ENCODE measurements around the gene SPSB1.
A peak's percentile ranks its signal among the peaks of the same experiment; 100 is the strongest.

The SPSB1 gene

DNA sequence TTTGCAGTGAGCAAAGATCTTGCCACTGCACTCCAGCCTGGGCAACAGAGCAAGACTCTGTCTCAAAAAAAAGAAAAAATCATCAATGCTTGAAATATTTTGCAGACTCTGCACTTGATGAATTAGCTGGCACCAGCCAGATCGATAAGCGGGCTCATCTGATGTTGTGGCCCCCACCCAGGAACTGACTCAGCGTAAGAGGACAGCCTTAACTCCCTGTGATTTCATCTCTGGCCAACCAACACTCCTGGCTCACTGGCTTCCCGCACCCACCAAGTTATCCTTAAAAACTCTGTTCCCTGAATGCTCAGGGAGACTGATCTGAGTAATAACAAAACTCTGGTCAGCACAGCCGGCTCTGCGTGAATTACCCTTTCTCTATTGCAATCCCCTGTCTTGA is 98.9 kb downstream of the SPSB1 start:
- no peak for DNase-seq (ENCODE audit: low spot score)

DNA sequence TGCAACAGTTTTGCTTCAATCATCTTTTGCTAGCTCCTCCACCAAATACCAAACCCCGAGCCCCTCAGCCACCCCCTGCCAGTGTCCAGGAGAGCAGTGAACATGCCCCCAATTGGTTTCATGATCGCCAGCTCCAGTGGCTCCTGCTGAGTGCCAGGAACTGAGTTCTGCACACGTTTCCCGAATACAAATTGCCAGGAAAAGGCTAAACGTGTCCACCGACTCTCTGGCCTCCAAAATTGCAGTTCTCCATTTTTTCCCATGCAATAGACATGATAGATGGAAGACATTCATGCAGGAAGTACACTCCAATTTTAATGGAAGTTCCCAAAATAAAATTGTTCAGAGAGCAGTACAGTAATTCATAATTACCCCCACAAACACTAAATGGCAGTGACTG is 101.3 kb downstream of the SPSB1 start:
- DNase-seq (ENCODE audit: low spot score) = no peak

DNA sequence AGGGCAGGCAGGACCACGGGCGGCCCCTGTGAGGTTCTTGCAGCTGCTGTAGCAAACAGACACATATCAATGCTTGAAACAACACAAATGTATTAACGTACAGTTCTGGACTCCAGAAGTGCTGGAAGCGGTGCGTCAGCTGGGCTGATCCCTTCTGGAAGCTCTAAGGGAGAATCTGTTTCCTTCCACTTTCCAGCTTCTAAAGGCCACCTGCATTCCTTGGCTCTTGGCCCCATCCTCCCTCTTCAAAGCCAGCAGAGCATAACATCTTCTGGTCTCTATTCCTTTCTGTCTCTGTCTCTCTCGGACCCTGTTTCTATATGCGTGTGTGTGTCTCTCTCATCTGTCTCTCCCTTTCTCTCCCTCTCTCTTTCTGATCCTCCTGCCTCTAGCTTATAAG is 102.3 kb downstream of the SPSB1 start:
- DNase-seq (ENCODE audit: low spot score) = no peak

DNA sequence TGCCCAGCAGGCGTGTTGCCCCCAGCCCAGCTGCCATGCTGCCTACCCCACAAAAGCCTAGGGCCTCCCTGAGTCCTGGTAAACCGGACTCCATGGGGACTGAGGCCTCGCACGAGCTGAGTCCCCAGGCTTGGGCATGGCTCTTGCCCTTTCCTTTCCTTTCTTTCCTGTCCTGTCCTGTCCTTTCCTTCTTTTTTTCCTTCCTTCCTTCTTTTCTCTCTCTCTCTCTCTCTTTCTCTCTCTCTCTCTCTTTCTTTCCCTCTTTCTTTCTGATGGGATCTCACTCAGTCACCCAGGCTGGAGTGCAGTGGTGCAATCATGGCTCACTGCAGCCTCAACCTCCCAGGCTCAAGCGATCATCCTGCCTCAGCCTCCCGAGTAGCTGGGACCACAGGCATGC is 104.4 kb downstream of the SPSB1 start:
- DNase-seq (ENCODE audit: low spot score) = no peak

DNA sequence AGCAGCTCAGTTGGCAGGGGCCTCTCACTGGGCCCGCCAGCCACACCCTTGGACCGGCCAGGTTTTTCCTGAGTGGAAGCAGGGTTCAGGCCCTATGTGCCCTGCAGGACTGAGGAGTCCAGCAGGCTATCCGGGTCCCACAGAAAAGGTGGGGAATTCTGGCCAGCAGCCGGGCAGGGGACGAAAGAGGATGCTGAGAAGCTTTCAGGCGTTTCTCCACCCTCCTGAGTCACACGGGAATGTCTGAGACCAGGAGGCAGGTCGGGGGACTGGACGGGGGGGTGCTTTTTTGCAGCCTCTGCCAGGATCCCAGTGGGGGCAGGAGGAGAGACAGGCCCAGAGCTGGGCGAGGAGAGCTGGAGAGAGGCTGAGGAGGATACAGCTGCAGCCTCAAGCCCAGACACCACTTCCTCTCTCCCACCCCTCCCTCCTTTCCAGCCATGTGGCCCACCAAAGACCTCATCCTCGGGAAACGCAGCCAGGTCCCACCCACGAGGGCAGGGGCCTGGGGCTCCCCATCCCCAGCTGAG is 105.4 kb downstream of the SPSB1 start:
- no peak for DNase-seq (ENCODE audit: low spot score)

DNA sequence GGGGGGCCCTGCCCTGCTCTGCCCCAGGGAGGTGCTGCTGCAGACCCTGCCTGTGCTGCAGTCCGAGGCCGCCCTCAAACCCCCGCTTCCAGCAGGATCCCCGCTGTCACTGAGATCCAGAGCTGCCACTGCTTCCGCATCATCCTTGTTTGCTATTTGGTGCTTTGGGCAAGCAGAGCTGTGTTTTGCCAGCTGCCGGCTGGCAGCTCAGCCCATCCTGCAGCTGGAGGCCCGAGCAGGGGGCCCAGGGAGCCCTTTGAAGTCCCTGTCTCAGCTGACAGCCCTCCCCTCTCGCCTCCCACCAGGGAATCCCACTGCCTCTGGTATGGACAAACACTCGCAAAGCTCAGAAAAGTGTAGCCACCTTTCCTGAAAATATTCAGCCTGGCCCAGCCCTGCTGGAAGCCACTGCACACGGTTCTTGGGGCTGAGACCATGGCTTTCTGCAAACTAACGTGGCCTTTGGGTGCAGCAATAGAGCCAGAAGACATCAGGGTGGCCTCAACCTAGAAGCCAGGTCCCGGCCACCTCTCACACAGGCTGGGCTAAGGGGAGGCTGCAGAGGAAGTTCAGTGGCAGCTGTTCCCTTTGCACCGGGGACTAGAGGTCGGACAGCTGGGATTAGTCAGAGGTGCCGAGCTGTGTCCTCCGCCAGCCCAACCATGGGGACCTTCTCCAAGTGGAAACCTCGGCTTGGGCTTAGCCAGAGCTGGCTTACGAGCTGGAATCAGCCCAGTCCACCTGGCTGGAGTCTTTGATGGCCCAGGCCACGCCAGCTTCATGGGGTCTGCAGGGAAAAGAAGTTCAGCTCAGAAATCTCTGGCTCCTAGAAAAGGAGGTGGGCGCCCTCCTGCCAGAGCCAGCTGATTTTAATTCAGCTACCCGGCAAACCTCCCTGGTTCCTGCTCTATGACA is 107.1 kb downstream of the SPSB1 start:
- DNase-seq (ENCODE audit: low spot score) = peak; percentile 72

DNA sequence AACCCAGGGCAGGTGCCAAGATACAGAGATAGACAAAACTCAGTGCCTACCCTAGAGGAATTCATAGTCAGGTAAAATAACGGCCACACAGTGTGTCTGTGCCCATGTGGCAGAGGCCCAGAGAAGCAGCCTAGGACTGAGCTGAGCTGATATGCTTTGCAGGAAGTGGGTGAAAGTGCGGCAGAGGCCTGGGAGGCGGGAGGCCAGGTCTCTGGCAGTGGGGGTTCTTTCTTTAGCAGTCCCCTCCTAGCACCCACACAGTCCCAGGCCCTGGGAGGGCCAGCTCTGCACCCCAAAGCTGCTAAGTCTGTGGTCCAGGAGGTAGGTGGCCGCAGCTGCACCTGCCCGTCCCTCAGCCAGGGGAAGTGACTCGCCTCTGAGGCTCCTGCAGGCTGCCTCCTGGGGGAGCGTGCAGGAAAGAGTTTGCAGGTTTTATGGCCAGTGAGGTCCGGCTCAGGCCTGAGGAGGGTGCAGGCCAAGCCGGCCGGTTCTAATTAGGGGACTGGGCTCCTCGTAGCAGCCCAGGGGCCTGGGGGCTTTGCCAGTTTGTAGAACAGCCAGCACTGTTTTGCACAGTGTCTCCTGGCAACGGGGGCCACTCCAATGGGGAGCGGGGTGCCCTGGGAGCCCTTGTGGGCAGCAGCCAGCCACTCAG is 107.9 kb downstream of the SPSB1 start:
- DNase-seq (ENCODE audit: low spot score) = no peak

DNA sequence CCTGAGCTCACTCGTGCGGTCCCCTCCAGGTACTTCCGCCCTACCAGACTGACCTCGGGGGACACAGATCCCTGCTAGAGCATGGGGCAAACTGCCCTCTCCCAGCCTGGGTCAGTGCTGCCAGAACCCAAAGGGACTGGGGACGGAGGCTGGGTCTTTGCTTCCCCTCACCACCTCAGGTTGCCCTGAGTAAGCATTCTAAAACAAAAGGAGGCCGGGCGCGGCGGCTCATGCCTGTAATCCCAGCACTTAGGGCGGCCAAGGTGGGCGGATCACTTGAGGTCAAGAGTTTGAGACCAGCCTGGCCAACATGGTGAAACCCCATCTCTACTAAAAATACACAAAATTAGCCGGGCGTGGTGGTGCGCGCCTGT is 108.4 kb downstream of the SPSB1 start:
- DNase-seq (ENCODE audit: low spot score) = no peak

DNA sequence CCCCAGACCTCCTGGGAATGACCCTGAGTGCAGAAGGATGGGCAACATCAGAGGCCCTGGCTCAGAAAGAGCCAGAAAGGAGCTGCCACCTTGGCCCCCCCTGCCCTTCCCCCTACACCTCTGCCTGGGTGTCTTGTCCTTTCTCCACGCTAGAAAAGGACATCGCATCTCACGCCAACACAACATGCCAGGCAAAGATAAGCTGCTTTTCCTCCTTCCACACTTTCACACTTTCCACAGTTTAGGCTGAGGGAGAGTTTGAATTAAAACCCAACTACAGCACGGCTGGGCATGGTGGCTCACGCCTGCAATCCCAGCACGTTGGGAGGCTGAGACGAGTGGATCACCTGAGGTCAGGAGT is 109.5 kb downstream of the SPSB1 start:
- DNase-seq (ENCODE audit: low spot score) = no peak

DNA sequence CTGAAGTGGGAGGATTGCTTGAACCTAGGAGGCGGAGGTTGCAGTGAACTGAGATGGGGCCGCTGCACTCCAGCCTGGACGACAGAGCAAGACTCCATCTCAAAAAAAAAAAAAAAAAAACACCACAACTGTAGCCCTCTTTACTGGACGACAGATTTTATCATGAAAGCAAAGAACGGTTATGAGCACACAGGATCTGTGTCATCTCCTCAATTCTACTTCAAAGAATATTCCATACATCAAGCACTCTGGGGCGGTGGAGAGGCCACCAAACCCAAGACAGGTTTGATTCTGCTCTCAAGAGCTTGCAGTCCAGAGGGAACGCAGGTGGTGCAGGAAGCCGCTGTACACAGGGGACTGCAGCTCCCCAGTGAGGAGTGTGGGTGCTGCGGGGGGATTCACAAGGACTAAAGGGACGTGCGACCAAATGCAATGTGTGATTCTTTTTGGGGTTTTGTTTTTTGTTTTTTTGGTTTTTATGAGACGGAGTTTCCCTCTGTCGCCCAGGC is 110.1 kb downstream of the SPSB1 start:
- no peak for DNase-seq (ENCODE audit: low spot score)

DNA sequence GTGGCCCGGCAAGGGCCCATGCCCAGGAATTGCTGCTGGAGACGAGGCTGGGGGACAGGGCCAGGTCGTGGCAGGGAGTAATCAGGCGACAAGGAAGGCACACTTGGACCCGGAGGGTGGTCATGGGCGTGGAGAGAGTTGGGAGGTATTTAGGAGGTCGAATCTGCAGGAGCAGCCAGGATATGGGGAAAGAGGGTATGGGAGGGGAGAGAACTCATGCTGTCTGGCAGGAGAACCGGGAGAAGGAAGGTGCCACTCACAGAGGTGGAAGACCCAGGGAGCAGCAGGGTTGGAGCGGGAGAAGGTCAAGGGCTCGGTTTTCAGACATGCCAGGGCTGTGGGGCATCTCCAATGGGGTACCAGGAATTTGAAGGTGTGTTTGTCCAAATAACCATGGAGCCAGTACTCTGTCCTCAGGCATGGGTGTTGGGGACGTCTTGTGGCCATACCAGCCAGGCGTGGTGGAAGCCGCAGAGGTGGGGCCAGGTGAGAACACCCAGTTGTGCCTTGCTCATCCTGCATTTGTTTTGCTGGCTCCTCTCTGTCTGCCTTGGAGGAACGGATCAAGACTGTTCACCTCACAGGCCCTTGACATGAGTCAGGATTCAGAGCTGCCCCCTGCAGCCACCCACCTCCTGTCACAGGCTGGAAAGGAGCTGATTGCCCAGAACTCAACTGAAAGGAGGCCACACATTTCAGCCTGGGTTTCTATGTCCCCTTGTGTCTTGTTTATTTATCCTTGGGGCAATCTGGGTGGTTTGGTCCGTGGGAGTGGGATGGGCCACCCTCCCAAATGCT is 111.6 kb downstream of the SPSB1 start:
- no peak for DNase-seq (ENCODE audit: low spot score)

DNA sequence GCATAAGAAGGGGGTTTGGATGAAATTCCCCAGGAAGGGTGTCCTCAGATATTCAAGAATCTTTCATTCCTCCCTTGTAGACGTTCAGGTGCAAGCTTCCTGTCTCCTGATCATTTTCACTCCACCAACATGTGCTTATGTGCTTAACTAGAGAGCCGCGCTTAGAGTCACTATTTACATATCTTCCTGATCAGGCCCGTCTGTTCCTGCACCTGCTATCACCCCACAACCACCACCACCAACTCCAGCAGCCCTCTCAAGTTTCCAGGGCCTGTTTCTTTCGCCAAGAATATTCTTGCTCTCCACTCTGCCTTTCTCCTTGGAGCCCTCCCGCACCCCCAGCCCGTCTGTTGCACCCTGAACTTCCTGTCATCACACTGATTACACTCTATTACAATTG is 113.4 kb downstream of the SPSB1 start:
- DNase-seq (ENCODE audit: low spot score) = no peak

DNA sequence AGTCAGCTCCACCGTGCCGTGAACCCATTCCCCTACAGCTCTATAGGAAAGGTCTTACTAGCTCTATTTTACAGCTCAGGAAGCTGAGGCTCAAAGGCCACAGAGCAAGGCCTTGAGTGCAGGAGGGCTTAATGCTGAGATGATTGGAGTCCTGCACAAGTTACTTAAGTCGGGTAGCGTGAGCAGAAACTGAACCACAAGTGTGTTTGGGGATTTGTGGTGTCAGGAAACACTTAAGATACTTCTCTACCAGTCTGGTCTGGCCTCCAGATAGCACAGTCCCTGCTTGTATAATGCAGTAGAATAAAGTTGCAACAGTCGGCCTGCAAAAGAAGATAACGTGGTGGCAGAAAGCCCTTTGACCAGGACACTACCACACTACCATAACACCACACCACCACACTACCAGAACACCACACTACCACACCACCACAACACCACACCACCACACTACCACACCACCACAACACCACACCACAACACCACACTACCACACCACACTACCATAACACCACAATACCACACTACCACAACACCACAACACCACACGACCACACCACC is 118.1 kb downstream of the SPSB1 start:
- DNase-seq (ENCODE audit: low spot score) = no peak

DNA sequence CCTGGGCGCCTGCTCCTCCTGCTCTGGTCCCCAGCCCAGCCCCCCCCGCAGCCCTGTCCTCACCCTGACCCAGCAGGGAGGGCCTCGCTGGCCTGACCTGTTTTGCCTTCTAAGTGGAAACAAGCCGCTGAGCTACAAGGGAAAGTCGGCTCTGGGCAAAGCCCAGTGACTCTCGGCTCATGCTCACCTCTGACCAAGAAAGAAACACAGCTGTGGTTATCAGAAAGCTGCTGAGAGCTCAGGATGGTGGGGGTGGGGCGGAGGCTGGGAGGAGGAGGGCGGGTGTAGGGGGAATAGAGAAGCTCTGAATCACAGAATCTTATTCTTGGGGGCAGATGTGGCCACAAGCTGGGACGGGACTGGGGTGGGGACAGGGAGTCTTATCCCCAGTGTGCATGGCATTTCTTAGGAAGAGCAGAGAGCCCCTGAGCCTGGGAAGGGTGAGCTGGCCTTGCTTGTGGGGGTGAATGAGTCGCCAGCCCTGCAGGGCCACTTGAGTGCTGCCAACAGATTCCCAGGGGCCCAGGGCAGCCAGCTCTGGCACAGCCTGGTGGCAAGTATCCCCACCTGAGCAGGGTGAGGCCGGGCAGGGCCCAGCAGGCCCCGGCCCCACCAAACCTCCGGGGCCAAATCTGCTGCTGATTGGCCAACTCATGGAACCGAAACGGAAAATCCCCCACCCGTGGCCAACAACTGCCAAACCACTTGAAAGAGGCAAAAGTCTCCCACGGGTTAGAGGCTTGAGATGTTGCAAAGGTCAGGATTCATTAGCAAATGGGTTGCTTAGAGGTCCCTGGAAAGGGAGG is 120.6 kb downstream of the SPSB1 start:
- no peak for DNase-seq (ENCODE audit: low spot score)

DNA sequence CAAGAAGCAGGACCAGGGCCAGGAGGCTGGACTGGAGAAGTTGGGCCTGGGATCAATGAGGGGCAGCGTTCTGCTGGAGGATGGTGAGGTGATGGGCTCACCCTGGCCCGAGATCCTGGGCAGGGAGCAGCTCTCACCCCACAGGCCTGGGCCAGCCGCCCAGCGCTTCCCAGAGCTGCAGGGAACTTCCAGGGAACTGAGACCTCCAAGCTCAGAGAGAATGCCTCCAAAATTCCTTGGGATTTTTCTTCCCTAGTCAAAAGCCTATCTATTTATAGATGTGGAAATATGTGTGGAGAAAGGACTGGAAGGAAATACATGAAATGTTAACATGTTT is 121.2 kb downstream of the SPSB1 start:
- no peak for DNase-seq (ENCODE audit: low spot score)

DNA sequence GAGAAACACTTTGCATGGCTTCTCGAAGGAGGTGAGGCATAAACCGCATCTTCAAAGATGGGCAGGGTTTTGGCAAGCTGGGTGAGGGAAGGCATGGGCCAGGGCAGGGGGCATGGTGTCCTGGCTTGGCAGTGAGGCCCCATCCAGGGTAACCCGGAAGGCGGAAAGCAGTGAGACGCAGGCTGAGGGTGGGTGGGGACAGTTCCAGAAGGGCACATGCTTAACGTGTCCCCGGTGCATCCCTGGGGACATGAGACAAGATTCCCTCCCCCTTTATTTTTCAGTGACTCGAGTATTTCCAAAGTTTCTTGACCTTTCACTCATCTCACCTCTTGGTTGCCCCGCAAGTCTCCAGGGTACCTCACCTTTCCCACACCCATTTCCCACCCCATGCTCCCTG is 123.8 kb downstream of the SPSB1 start:
- no peak for DNase-seq (ENCODE audit: low spot score)

DNA sequence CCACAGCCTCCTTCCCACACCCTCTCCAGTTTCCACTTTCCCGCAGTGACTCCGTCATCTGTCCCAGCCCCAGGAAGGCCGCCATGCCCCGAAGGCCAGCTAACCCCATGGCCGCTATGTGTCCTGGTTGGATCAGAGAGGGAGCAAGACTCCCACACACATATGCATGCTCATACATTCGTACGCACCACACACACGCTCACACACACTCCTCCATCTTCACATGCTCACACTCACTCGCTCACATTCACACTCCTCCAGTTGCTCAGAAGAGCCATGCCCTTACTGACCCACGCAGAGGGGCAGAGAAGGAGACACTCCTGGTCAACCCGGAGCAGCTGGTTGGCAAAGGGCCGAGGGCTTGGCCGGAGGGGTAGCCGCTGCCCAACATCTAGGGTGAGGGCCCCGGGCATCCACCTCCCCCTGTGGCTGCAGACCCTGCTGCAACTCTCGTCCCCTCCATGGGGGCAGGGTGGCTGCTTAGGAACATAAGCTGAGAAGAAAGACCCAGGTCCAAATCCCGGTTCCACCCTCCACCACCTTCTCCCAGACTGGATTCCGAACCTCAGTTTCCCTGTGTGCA is 124.3 kb downstream of the SPSB1 start:
- DNase-seq (ENCODE audit: low spot score) = no peak

DNA sequence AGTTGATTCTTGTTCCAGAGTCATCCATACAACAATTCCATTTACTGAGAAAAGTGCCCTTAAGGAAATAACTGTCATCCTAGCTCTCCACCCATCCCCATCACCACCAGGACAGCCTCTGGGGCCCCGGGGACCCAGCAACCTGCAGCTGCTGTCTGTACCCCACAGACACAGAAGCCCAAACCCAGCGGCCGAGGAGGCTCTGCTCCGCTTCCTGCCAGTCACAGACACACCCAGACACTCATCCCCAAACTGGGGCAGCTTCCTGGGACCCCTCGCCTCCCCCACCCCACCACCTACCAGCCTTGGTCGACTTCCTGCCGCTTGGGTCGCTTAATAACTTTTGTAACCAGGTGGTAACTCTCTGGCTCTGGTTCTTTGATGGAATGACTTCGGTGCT is 125.0 kb downstream of the SPSB1 start:
- no peak for DNase-seq (ENCODE audit: low spot score)

DNA sequence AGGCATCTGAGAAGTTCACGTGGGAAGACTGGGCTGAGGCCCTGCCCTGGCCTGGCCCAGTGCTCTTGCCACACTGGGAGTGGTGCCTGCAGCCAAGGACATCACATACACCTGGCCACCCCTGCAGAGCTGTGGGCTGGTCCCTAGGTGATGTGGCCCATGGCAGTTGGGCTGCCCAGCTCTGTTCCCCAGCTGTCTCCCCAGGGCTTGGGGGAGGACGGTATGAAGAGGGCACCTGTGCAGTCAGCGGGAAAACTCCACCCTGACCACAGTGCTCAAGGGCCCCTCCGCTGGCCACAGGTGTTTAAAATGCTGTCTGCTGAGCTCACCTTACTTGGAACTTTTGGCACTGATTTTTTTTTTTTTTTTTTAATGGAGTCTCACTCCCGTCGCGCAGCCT is 126.2 kb downstream of the SPSB1 start:
- no peak for DNase-seq (ENCODE audit: low spot score)

Data from globus pallidus (tissue), 1 donor.